CD14-positive monocyte (primary cell): ENCODE measurements around the gene NBAS. TPM values are rescaled to one million over a fixed set of nuclear protein-coding genes. Genes with fewer than 3 reads are reported as not detected.
"Not testable (repeated sequence)": the region's sequence is repeated elsewhere in the genome, so short reads cannot be mapped to it uniquely, and the experiment has no call there.

ENCODE experiments used
- DNase-seq, 3 donors: peaks; one replicate each; pipeline ENCODE4 v3.0.0-alpha.2; 2011 to 2022
- H2AFZ ChIP-seq: 2 replicates; pipeline ENCODE4 v1.6.0; 2012; ENCODE audit warnings: mild to moderate bottlenecking, low read depth, low read length, inconsistent platforms; ENCODE audit not compliant: insufficient read depth, poor library complexity, severe bottlenecking
- H3K27ac ChIP-seq, 2 donors: 1 replicate in 1 of 2; 2 replicates in 1 of 2; pipeline ENCODE4 v1.5.1; 2012 to 2013; ENCODE audit warnings: low read length in 2 of 2, control low read depth in 1 of 2, inconsistent platforms in 1 of 2, low read depth in 1 of 2, mild to moderate bottlenecking in 1 of 2
- H3K27me3 ChIP-seq, 2 donors: one replicate each; pipeline versions ENCODE4 v1.6.0 to v1.6.1; 2011 to 2013; ENCODE audit warnings: low read length in 2 of 2; ENCODE audit not compliant: control insufficient read depth in 2 of 2, insufficient read depth in 2 of 2
- H3K36me3 ChIP-seq, 2 donors: replicated peaks in 1 of 2; 1 replicate in 1 of 2; 2 replicates in 1 of 2; pipeline versions ENCODE4 v1.5.1 to v1.6.1; 2012 to 2013; ENCODE audit warnings: low read length in 2 of 2, control low read depth in 1 of 2, inconsistent platforms in 1 of 2, mild to moderate bottlenecking in 1 of 2; ENCODE audit not compliant: insufficient read depth in 2 of 2, control insufficient read depth in 1 of 2
- H3K4me1 ChIP-seq, 2 donors: 1 replicate in 1 of 2; 2 replicates in 1 of 2; pipeline versions ENCODE4 v1.5.1 to v1.6.1; 2012 to 2013; ENCODE audit warnings: low read length in 2 of 2, control low read depth in 1 of 2, inconsistent platforms in 1 of 2, mild to moderate bottlenecking in 1 of 2, moderate library complexity in 1 of 2; ENCODE audit not compliant: insufficient read depth in 2 of 2, control insufficient read depth in 1 of 2
- H3K4me2 ChIP-seq: replicated peaks from 2 replicates; pipeline ENCODE3; 2012; ENCODE audit warnings: low read length, moderate library complexity, mild to moderate bottlenecking; ENCODE audit not compliant: poor library complexity, severe bottlenecking; ENCODE audit errors: extremely low read depth
- H3K4me3 ChIP-seq, 3 experiments: fragments of 200-600 bp in 1 of 3; sonication (generic) in 1 of 3; replicated peaks in 1 of 3; 1 replicate in 2 of 3; 2 replicates in 1 of 3; pipeline ENCODE4 v1.5.1; 2011 to 2013; ENCODE audit warnings: low read length in 3 of 3, mild to moderate bottlenecking in 3 of 3, control low read depth in 2 of 3, low read depth in 2 of 3, inconsistent platforms in 1 of 3, moderate library complexity in 1 of 3
- H3K79me2 ChIP-seq: 2 replicates; pipeline ENCODE4 v1.6.0; 2012; ENCODE audit warnings: mild to moderate bottlenecking, control low read depth, inconsistent platforms, low read length, moderate library complexity; ENCODE audit not compliant: insufficient read depth
- H3K9ac ChIP-seq: 2 replicates; pipeline ENCODE4 v1.6.0; 2017; ENCODE audit warnings: low read length, mild to moderate bottlenecking; ENCODE audit not compliant: insufficient read depth, poor library complexity, severe bottlenecking
- H3K9me3 ChIP-seq, 2 donors: replicated peaks in 1 of 2; 1 replicate in 1 of 2; 2 replicates in 1 of 2; pipeline versions ENCODE4 v1.5.1 to v1.6.1; 2012 to 2013; ENCODE audit warnings: low read length in 2 of 2, control low read depth in 1 of 2; ENCODE audit not compliant: control insufficient read depth in 1 of 2, insufficient read depth in 1 of 2
- H4K20me1 ChIP-seq: 2 replicates; pipeline ENCODE4 v1.6.0; 2012; ENCODE audit warnings: mild to moderate bottlenecking, low read length, control low read depth, moderate library complexity; ENCODE audit not compliant: insufficient read depth
- H3K27ac Mint-ChIP-seq, 7 donors: one replicate each; pipeline ENCODE4 v1.8.0; 2020; ENCODE audit warnings: mild to moderate bottlenecking in 7 of 7, mixed read lengths in 7 of 7, moderate library complexity in 6 of 7, inconsistent platforms in 2 of 7
- H3K27me3 Mint-ChIP-seq, 3 donors: one replicate each; pipeline ENCODE4 v1.8.0; 2021 to 2022; ENCODE audit warnings: low read depth in 3 of 3, mild to moderate bottlenecking in 3 of 3, mixed read lengths in 3 of 3, moderate library complexity in 3 of 3, inconsistent platforms in 1 of 3
- H3K36me3 Mint-ChIP-seq, 2 donors: one replicate each; pipeline ENCODE4 v1.8.0; 2020; ENCODE audit warnings: mixed read lengths in 2 of 2, inconsistent platforms in 1 of 2, mild to moderate bottlenecking in 1 of 2
- H3K4me1 Mint-ChIP-seq: one replicate; pipeline ENCODE4 v1.8.0; 2020; ENCODE audit warnings: mild to moderate bottlenecking, mixed read lengths
- H3K4me3 Mint-ChIP-seq, 2 donors: one replicate each; pipeline ENCODE4 v1.8.0; 2020; ENCODE audit warnings: mild to moderate bottlenecking in 2 of 2, mixed read lengths in 2 of 2, moderate library complexity in 1 of 2
- H3K9me3 Mint-ChIP-seq, 7 donors: one replicate each; pipeline ENCODE4 v1.8.0; 2020 to 2022; ENCODE audit warnings: mixed read lengths in 7 of 7, mild to moderate bottlenecking in 6 of 7, moderate library complexity in 6 of 7, inconsistent platforms in 2 of 7
- WGBS: methylation state at CpG from one replicate; pipeline ENCODE4 v1.1.5; 2013; ENCODE audit warnings: missing lambda C conversion rate; ENCODE audit not compliant: insufficient coverage; 5-methylcytosine and 5-hydroxymethylcytosine counted together
- intact Hi-C, 2 donors: fragments of 100-400 bp; cut with micrococcal nuclease; formaldehyde crosslinking; loops; one replicate each; pipeline versions ENCODE4 v1.15.0 to v1.15.1; 2023
- polyA plus RNA-seq, 3 donors: library from polyadenylated mRNA; depleted of rRNA in 1 of 3; unstranded in 2 of 3; stranded (reverse) in 1 of 3; fragments of 300-500 nt in 2 of 3; fragments of >200 nt in 1 of 3; fragmentation: Illumina TruSeq in 2 of 3; gene quantifications; 1 replicate in 2 of 3; 2 replicates in 1 of 3; pipeline ENCODE4 v1.2.3, GENCODE V29; 2012 to 2021
- TF ChIP-seq, protein P1 (sequence below): fragments of 200-600 bp; IDR thresholded peaks from one replicate; pipeline ENCODE4 v1.8.0; 2022; ENCODE audit warnings: antibody characterized with exemption, mild to moderate bottlenecking

The NBAS gene
- polyA plus RNA-seq, 3 donors = 8.9 to 10.9 (median 8.9) TPM

DNA sequence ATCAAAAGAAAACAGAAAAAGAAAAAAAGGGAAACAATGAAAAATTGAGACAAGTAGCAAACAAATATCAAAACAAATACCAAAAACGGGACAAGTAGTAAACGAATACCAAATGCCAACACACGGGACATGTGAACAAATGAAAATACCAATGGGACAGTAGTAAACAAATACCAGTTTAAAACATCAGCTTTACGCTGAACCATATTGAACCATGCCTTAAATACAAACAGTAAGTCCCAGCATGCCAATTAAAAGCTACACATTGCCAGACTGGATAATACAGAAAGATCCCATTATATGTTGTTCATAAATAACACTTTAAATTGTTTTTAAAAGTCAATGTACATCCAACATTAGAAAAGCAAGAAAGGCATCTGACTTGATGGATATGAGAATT, 114.2 kb downstream of the NBAS start:
- Histone ChIP-seq H3K9me3 (no peaks in the 10 kb centered on the region), H2AFZ (no peak overlapping the region), H3K79me2 (no peaks in the 10 kb centered on the region), H3K27ac (no peak overlapping the region), H4K20me1 (no peaks in the 10 kb centered on the region), H3K27me3 (no peaks in the 10 kb centered on the region), H3K4me3 (no peak overlapping the region), H3K9ac (no peak overlapping the region), H3K4me1 (no peaks in the 10 kb centered on the region), H3K4me2 (no peak overlapping the region), H3K36me3 (no peaks in the 10 kb centered on the region)
- Mint-ChIP-seq H3K36me3 (peaks cover 17 to 18% of the 10 kb centered on the region in 2 donors), H3K27ac (no peak overlapping the region), H3K4me3 (no peak overlapping the region), H3K9me3 (peaks cover 0 to 5% (median 3%) of the 10 kb centered on the region in 7 donors), H3K27me3 (no peaks in the 10 kb centered on the region), H3K4me1 (no peaks in the 10 kb centered on the region)
- no CpG with 5 or more reads among the region's 4 CpGs for WGBS
- TF ChIP-seq, protein P1, sequence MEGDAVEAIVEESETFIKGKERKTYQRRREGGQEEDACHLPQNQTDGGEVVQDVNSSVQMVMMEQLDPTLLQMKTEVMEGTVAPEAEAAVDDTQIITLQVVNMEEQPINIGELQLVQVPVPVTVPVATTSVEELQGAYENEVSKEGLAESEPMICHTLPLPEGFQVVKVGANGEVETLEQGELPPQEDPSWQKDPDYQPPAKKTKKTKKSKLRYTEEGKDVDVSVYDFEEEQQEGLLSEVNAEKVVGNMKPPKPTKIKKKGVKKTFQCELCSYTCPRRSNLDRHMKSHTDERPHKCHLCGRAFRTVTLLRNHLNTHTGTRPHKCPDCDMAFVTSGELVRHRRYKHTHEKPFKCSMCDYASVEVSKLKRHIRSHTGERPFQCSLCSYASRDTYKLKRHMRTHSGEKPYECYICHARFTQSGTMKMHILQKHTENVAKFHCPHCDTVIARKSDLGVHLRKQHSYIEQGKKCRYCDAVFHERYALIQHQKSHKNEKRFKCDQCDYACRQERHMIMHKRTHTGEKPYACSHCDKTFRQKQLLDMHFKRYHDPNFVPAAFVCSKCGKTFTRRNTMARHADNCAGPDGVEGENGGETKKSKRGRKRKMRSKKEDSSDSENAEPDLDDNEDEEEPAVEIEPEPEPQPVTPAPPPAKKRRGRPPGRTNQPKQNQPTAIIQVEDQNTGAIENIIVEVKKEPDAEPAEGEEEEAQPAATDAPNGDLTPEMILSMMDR = no peak
- intact Hi-C loops = no loop called here
- DNase-seq = no peak

GRCh38 chr2:15445891-15446562, 115.1 kb downstream of the NBAS start:
- H3K4me3 Mint-ChIP-seq = no peak overlapping the region
- WGBS = no CpG with 5 or more reads among the region's 2 CpGs

DNA sequence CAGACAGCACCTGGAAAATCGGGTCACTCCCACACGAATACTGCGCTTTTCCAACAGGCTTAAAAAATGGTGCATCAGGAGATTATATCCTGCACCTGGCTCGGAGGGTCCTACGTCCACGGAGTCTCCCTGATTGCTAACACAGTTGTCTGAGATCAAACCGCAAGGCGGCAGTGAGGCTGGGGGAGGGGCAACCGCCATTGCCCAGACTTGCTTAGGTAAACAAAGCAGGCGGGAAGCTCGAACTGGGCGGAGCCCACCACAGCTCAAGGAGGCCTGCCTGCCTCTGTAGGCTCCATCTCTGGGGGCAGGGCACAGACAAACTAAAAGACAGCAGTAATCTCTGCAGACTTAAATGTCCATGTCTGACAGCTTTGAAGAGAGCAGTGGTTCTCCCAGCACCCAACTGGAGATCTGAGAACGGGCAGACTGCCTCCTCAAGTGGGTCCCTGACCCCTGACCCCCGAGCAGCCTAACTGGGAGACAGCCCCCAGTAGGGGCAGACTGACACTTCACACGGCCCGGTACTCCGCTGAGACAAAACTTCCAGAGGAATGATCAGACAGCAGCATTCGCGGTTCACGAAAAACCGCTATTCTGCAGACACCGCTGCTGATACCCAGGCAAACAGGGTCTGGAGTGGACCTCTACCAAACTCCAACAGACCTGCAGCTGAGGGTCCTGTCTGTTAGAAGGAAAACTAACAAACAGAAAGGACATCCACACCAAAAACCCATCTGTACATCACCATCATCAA, 121.2 kb downstream of the NBAS start:
- H3K4me3 Mint-ChIP-seq, H3K4me1 Mint-ChIP-seq, H4K20me1 ChIP-seq, H3K79me2 ChIP-seq, H3K27ac ChIP-seq, H3K27me3 ChIP-seq, H3K27me3 Mint-ChIP-seq, H3K4me3 ChIP-seq, H3K9me3 ChIP-seq, DNase-seq, H3K4me1 ChIP-seq, H3K36me3 ChIP-seq, H2AFZ ChIP-seq, H3K9ac ChIP-seq, H3K4me2 ChIP-seq, intact Hi-C loops: not testable (repeated sequence)
- WGBS = 90% methylated on average over 15 of the region's 22 CpGs
- Mint-ChIP-seq H3K9me3 (peaks cover 0 to 14% (median 4%) of the 10 kb centered on the region in 7 donors), H3K36me3 (peaks cover 13 to 15% of the 10 kb centered on the region in 2 donors), H3K27ac (peak overlapping the region in 2 of 7 donors; percentile 9 to 57)

More at GRCh38 chr2:15445891-15446562, 115.1 kb downstream of the NBAS start:
- no peaks in the 10 kb centered on the region for H3K4me1 Mint-ChIP-seq
- Histone ChIP-seq H3K27ac (no peak overlapping the region), H3K9ac (no peak overlapping the region), H2AFZ (no peak overlapping the region), H3K79me2 (no peaks in the 10 kb centered on the region), H3K4me1 (no peaks in the 10 kb centered on the region), H3K9me3 (no peaks in the 10 kb centered on the region), H3K36me3 (no peaks in the 10 kb centered on the region), H3K4me2 (no peak overlapping the region), H3K27me3 (no peaks in the 10 kb centered on the region), H3K4me3 (no peak overlapping the region), H4K20me1 (no peaks in the 10 kb centered on the region)
- TF ChIP-seq, protein P1 = no peak
- H3K27me3 Mint-ChIP-seq = no peaks in the 10 kb centered on the region
- H3K27ac Mint-ChIP-seq = no peak overlapping the region
- H3K9me3 Mint-ChIP-seq = peaks cover 0 to 5% (median 3%) of the 10 kb centered on the region in 7 donors
- intact Hi-C loops = no loop called here
- DNase-seq = no peak
- peaks cover 13 to 15% of the 10 kb centered on the region in 2 donors for H3K36me3 Mint-ChIP-seq
